Thoracic aorta (tissue), 2 donors: Measurements from ENCODE around the gene MXD3. TPM values are rescaled to one million over a fixed set of nuclear protein-coding genes. Genes with fewer than 3 reads are reported as not detected.

Source experiments
- ATAC-seq: fragments of 150-250 bp; one replicate; pipeline ENCODE4 v1.8.0; 2017; ENCODE audit warnings: low read depth; ENCODE audit not compliant: insufficient number of reproducible peaks, low FRiP score
- DNase-seq: peaks from one replicate; pipeline ENCODE4 v3.0.0-alpha.2; 2020; ENCODE audit warnings: low spot score
- H3K27ac ChIP-seq, 2 donors: fragments of 200-600 bp; sonication (generic); 1 replicate in 1 of 2; 2 replicates in 1 of 2; pipeline ENCODE4 v1.5.1; 2016; ENCODE audit warnings: mild to moderate bottlenecking in 2 of 2, moderate library complexity in 2 of 2
- H3K27me3 ChIP-seq: fragments of 200-600 bp; sonication (generic); replicated peaks from 2 replicates; pipeline ENCODE4 v1.6.0; 2016; ENCODE audit warnings: mild to moderate bottlenecking; ENCODE audit not compliant: insufficient read depth
- H3K36me3 ChIP-seq: fragments of 200-600 bp; sonication (generic); one replicate; pipeline ENCODE4 v1.5.1; 2016
- H3K4me1 ChIP-seq, 2 donors: fragments of 200-600 bp; sonication (generic); 1 replicate in 1 of 2; 2 replicates in 1 of 2; pipeline versions ENCODE4 v1.5.1 to v1.6.0; 2016; ENCODE audit warnings: low read depth in 2 of 2, mild to moderate bottlenecking in 1 of 2; ENCODE audit not compliant: control insufficient read depth in 1 of 2
- H3K4me3 ChIP-seq: fragments of 200-600 bp; sonication (generic); 2 replicates; pipeline ENCODE4 v1.5.1; 2016; ENCODE audit warnings: mild to moderate bottlenecking
- H3K9me3 ChIP-seq: fragments of 200-600 bp; sonication (generic); 2 replicates; pipeline ENCODE4 v1.5.1; 2016
- total RNA-seq, 2 donors: library from RNA; depleted of rRNA; stranded (reverse); fragments of >200 nt; gene quantifications; one replicate each; pipeline versions ENCODE4 v1.1.0 to v1.2.3, GENCODE V29; 2016
- TF ChIP-seq, protein P1 (sequence below): fragments of 200-600 bp; sonication (generic); IDR thresholded peaks from one replicate; pipeline ENCODE4 v1.5.1; 2019; ENCODE audit warnings: antibody characterized with exemption

The MXD3 gene
- total RNA-seq, 2 donors from 2014 or later = 11.9 to 17.6 TPM

DNA sequence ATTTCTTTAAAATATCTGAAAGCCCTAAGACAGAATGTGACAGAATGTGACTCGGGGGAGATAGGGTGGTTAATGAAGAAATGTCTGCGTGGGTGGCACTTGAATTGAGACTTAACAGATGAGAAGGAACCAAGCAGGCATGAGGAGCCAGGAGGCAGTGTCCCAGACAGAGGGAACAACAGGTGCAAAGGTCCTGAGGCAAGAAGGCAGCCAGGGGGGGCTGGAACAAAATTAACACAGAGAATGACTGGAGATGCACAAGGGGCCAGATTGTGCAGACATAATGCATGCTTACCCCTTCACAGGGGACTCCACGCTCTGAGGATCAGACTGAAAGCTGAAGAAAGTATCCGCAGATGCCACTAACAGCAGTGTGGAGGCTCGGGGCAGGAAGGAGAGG, 38.1 kb upstream of the MXD3 start:
- ATAC-seq = no peak
- Histone ChIP-seq H3K4me1 (peaks cover 18 to 46% of the 10 kb centered on the region in 2 donors), H3K9me3 (no peaks in the 10 kb centered on the region), H3K4me3 (no peak overlapping the region), H3K27me3 (no peaks in the 10 kb centered on the region), H3K27ac (no peak overlapping the region), H3K36me3 (peaks cover 5% of the 10 kb centered on the region)
- DNase-seq = no peak
- TF ChIP-seq, protein P1, sequence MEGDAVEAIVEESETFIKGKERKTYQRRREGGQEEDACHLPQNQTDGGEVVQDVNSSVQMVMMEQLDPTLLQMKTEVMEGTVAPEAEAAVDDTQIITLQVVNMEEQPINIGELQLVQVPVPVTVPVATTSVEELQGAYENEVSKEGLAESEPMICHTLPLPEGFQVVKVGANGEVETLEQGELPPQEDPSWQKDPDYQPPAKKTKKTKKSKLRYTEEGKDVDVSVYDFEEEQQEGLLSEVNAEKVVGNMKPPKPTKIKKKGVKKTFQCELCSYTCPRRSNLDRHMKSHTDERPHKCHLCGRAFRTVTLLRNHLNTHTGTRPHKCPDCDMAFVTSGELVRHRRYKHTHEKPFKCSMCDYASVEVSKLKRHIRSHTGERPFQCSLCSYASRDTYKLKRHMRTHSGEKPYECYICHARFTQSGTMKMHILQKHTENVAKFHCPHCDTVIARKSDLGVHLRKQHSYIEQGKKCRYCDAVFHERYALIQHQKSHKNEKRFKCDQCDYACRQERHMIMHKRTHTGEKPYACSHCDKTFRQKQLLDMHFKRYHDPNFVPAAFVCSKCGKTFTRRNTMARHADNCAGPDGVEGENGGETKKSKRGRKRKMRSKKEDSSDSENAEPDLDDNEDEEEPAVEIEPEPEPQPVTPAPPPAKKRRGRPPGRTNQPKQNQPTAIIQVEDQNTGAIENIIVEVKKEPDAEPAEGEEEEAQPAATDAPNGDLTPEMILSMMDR = no peak

DNA sequence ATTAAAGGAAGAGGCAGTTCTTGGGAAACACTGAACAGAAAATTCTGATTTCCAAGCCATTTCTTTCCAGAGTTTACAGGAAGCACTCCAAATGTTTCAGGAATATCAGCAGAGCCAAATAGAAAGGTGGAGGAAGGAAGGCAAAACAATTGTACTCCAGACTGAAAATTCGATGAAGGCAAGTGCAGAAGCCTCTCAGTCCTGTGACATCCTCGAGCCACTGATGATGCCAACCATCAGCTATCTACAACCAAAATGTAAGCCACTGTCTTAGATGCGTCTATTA, 37.6 kb upstream of the MXD3 start:
- DNase-seq (no peak), ATAC-seq (no peak)
- H3K4me3 ChIP-seq = no peak overlapping the region
- peaks cover 18 to 46% of the 10 kb centered on the region in 2 donors for H3K4me1 ChIP-seq
- TF ChIP-seq, protein P1 = no peak
- no peaks in the 10 kb centered on the region for H3K27me3 ChIP-seq
- no peaks in the 10 kb centered on the region for H3K9me3 ChIP-seq
- H3K27ac ChIP-seq = no peak overlapping the region
- H3K36me3 ChIP-seq = peaks cover 5% of the 10 kb centered on the region

DNA sequence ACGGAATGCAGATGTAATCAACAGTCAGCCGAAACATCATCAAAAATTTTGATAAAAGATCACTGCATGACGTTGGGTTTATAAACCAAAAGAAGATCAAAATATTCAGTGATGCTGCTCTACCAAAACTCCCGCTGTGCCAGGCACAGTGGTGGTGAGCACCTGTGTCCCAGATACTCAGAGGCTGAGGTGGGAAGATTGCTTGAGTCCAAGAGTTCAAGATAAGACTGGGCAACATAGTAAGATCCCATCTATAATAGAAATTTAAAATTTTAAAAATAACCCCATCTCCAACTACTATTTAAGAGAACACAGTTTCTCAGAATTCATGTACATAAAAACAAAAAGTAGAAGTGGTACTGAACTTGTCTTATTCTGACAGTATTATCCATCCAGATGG, 36.0 kb upstream of the MXD3 start:
- TF ChIP-seq, protein P1 = no peak
- Histone ChIP-seq H3K9me3 (no peaks in the 10 kb centered on the region), H3K27ac (no peak overlapping the region), H3K36me3 (peaks cover 5% of the 10 kb centered on the region), H3K27me3 (no peaks in the 10 kb centered on the region), H3K4me3 (no peak overlapping the region), H3K4me1 (peaks cover 18 to 46% of the 10 kb centered on the region in 2 donors)
- DNase-seq (no peak), ATAC-seq (no peak)

- H3K9me3 ChIP-seq = no peaks in the 10 kb centered on the region
- no peaks in the 10 kb centered on the region for H3K27me3 ChIP-seq
- TF ChIP-seq, protein P1 = no peak
- peaks cover 6% of the 10 kb centered on the region for H3K36me3 ChIP-seq
- no peak overlapping the region for H3K27ac ChIP-seq
- ATAC-seq (no peak), DNase-seq (no peak)
- peaks cover 18 to 43% of the 10 kb centered on the region in 2 donors for H3K4me1 ChIP-seq
- H3K4me3 ChIP-seq = no peak overlapping the region
These were observed 35.1 kb upstream of the MXD3 start for GRCh38 chr5:177346820-177347219.

DNA sequence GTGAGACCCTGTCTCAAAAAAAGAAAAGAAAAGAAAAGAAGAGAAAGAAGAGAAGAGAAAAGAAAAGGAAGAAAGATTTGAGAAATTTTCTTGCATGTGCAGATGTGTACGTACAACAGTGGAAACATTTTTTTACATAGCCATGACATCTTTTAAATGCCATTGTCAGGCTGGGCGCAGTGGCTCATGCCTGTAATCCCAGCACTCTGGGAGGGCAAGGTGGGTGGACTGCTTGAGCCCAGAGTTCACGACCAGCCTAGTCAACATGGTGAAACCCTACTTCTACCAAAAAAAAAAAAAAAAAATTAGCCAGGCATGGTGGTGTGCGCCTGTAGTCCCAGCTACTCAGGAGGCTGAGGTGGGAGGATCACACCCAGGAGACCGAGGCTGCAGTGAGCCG, 33.2 kb upstream of the MXD3 start:
- Histone ChIP-seq H3K9me3 (no peaks in the 10 kb centered on the region), H3K4me1 (peaks cover 8 to 31% of the 10 kb centered on the region in 2 donors), H3K4me3 (no peak overlapping the region), H3K27ac (no peak overlapping the region), H3K27me3 (no peaks in the 10 kb centered on the region), H3K36me3 (peaks cover 14% of the 10 kb centered on the region)
- DNase-seq = no peak
- no peak for ATAC-seq
- TF ChIP-seq, protein P1 = no peak
